H1 (cell line): Measurements from ENCODE around the gene ORMDL3. TPM values are rescaled to one million over a fixed set of nuclear protein-coding genes. Genes with fewer than 3 reads are reported as not detected.

Source experiments
- CTCF ChIA-PET: fragments of 300-600 bp; sonication (Branson Sonifier 250); formaldehyde crosslinking; loops from one replicate; lab custom pipeline; 2021; ENCODE audit not compliant: partially characterized antibody; lab: Charles Lee
- POLR2A ChIA-PET: fragments of 300-600 bp; sonication (Branson Sonifier 250); formaldehyde crosslinking; loops from one replicate; lab custom pipeline; 2021; ENCODE audit warnings: inconsistent platforms; ENCODE audit not compliant: partially characterized antibody; lab: Charles Lee
- DNase-seq, 2 experiments: peaks; one replicate each; pipeline versions ENCODE4 v3.0.0 to v3.0.0-alpha.2; 2010 to 2022; ENCODE audit warnings: low spot score in 2 of 2, low read depth in 1 of 2, mixed read lengths in 1 of 2
- FAIRE-seq: peaks from 2 replicates; lab custom pipeline; 2011; peaks lifted over from hg19 to GRCh38; lab: Jason Lieb, UNC
- H2AFZ ChIP-seq: 2 replicates; pipeline ENCODE4 v1.8.1; 2012; ENCODE audit warnings: low read length, inconsistent platforms
- H2AK5ac ChIP-seq: 2 replicates; pipeline ENCODE4 v1.6.1; 2013; ENCODE audit warnings: low read depth, low read length
- H2BK120ac ChIP-seq: replicated peaks from 2 replicates; pipeline ENCODE3; 2013; ENCODE audit warnings: low read depth, low read length, inconsistent platforms
- H2BK12ac ChIP-seq: 2 replicates; pipeline ENCODE4 v1.6.1; 2013; ENCODE audit warnings: low read depth, low read length
- H2BK15ac ChIP-seq: 2 replicates; pipeline ENCODE4 v1.6.1; 2013; ENCODE audit warnings: low read length
- H2BK20ac ChIP-seq: 2 replicates; pipeline ENCODE4 v1.6.1; 2013; ENCODE audit warnings: low read length
- H2BK5ac ChIP-seq: 2 replicates; pipeline ENCODE4 v1.6.1; 2013; ENCODE audit warnings: low read depth, low read length
- H3K14ac ChIP-seq: 2 replicates; pipeline ENCODE4 v1.6.1; 2013; ENCODE audit warnings: inconsistent platforms; ENCODE audit not compliant: insufficient read length
- H3K18ac ChIP-seq: 2 replicates; pipeline ENCODE4 v1.6.1; 2013; ENCODE audit warnings: low read length; ENCODE audit errors: extremely low read depth
- H3K23ac ChIP-seq: 2 replicates; pipeline ENCODE4 v1.6.1; 2013; ENCODE audit warnings: inconsistent platforms; ENCODE audit not compliant: insufficient read length
- H3K23me2 ChIP-seq: 2 replicates; pipeline ENCODE4 v1.6.1; 2013; ENCODE audit warnings: low read depth, low read length
- H3K27ac ChIP-seq: 2 replicates; pipeline ENCODE4 v1.6.1; 2011; ENCODE audit warnings: low read depth, low read length, inconsistent platforms
- H3K27me3 ChIP-seq, 4 experiments: replicated peaks in 1 of 4; 1 replicate in 1 of 4; 2 replicates in 3 of 4; pipeline versions ENCODE4 v1.6.1 to v1.8.1; 2011 to 2013; ENCODE audit warnings: low read length in 3 of 4, mild to moderate bottlenecking in 3 of 4, inconsistent platforms in 2 of 4, mixed read lengths in 2 of 4, moderate library complexity in 1 of 4; ENCODE audit not compliant: control insufficient read depth in 3 of 4, insufficient read depth in 3 of 4; ENCODE audit errors: extremely low read depth in 1 of 4
- H3K36me3 ChIP-seq, 4 experiments: 2 replicates each; pipeline versions ENCODE4 v1.6.1 to v1.8.1; 2011 to 2013; ENCODE audit warnings: mild to moderate bottlenecking in 4 of 4, low read length in 3 of 4, moderate library complexity in 2 of 4, control low read depth in 1 of 4, inconsistent platforms in 1 of 4; ENCODE audit not compliant: insufficient read depth in 4 of 4, control insufficient read depth in 2 of 4
- H3K4ac ChIP-seq: replicated peaks from 2 replicates; pipeline ENCODE3; 2013; ENCODE audit warnings: low read length, low read depth, mixed read lengths, inconsistent platforms; ENCODE audit not compliant: insufficient read length
- H3K4me1 ChIP-seq, 4 experiments: replicated peaks in 1 of 4; 1 replicate in 1 of 4; 2 replicates in 3 of 4; pipeline versions ENCODE4 v1.6.1 to v1.8.1; 2011 to 2013; ENCODE audit warnings: low read length in 3 of 4, inconsistent platforms in 2 of 4, mixed read lengths in 1 of 4; ENCODE audit not compliant: insufficient read depth in 4 of 4, control insufficient read depth in 3 of 4
- H3K4me2 ChIP-seq, 2 experiments: 2 replicates each; pipeline versions ENCODE4 v1.6.1 to v1.8.1; 2011 to 2013; ENCODE audit warnings: low read depth in 2 of 2, low read length in 2 of 2, control low read depth in 1 of 2, inconsistent platforms in 1 of 2, mild to moderate bottlenecking in 1 of 2; ENCODE audit not compliant: insufficient read depth in 1 of 2
- H3K4me3 ChIP-seq, 4 experiments: fragments of 200-600, 300-600 bp in 1 of 4; sonication (generic), shearing (Covaris generic), sonication (Bioruptor Twin) in 1 of 4; 2 replicates each; pipeline versions ENCODE4 v1.5.1 to v1.8.1; 2011 to 2016; ENCODE audit warnings: low read length in 4 of 4, low read depth in 3 of 4, control low read depth in 2 of 4, inconsistent platforms in 2 of 4, mild to moderate bottlenecking in 2 of 4, mixed read lengths in 1 of 4, moderate library complexity in 1 of 4; ENCODE audit not compliant: insufficient read depth in 2 of 4; ENCODE audit errors: extremely low read depth in 1 of 4
- H3K56ac ChIP-seq: replicated peaks from 2 replicates; pipeline ENCODE3; 2013; ENCODE audit warnings: low read depth, mild to moderate bottlenecking, mixed read lengths, low read length, inconsistent platforms; ENCODE audit not compliant: insufficient read length
- H3K79me1 ChIP-seq: 2 replicates; pipeline ENCODE4 v1.6.1; 2013; ENCODE audit warnings: low read depth, low read length, control low read depth
- H3K79me2 ChIP-seq, 2 experiments: 2 replicates each; pipeline versions ENCODE4 v1.6.1 to v1.8.1; 2012 to 2013; ENCODE audit warnings: low read length in 2 of 2, mild to moderate bottlenecking in 2 of 2, inconsistent platforms in 1 of 2; ENCODE audit not compliant: insufficient read depth in 2 of 2, control insufficient read depth in 1 of 2
- H3K9ac ChIP-seq, 4 experiments: replicated peaks in 1 of 4; 1 replicate in 1 of 4; 2 replicates in 3 of 4; pipeline versions ENCODE4 v1.6.1 to v1.8.1; 2011 to 2013; ENCODE audit warnings: low read depth in 3 of 4, low read length in 3 of 4, control low read depth in 2 of 4, mild to moderate bottlenecking in 2 of 4, moderate library complexity in 2 of 4, inconsistent platforms in 1 of 4; ENCODE audit errors: extremely low read depth in 1 of 4
- H3K9me3 ChIP-seq, 2 experiments: 2 replicates each; pipeline versions ENCODE4 v1.6.1 to v1.8.1; 2012 to 2013; ENCODE audit warnings: mild to moderate bottlenecking in 2 of 2, moderate library complexity in 2 of 2, control low read depth in 1 of 2, inconsistent platforms in 1 of 2, low read depth in 1 of 2, low read length in 1 of 2, mixed read lengths in 1 of 2; ENCODE audit not compliant: insufficient read depth in 2 of 2
- H4K20me1 ChIP-seq, 2 experiments: replicated peaks in 1 of 2; 2 replicates each; pipeline versions ENCODE3 to v1.8.1; 2011 to 2013; ENCODE audit warnings: inconsistent platforms in 2 of 2, low read length in 2 of 2, mild to moderate bottlenecking in 1 of 2; ENCODE audit not compliant: insufficient read depth in 2 of 2, control insufficient read depth in 1 of 2
- H4K5ac ChIP-seq: 2 replicates; pipeline ENCODE4 v1.6.1; 2013; ENCODE audit warnings: low read length, low read depth, mixed read lengths, inconsistent platforms; ENCODE audit not compliant: insufficient read length
- H4K8ac ChIP-seq: 2 replicates; pipeline ENCODE4 v1.8.0; 2013; ENCODE audit warnings: mild to moderate bottlenecking, moderate library complexity, low read length, inconsistent platforms; ENCODE audit not compliant: insufficient read depth; ENCODE audit errors: extremely low read depth
- H4K91ac ChIP-seq: replicated peaks from 2 replicates; pipeline ENCODE3; 2013; ENCODE audit warnings: low read length, mixed read lengths, inconsistent platforms; ENCODE audit not compliant: insufficient read length
- NRF1 ChIP-seq: IDR thresholded peaks from 2 replicates; pipeline ENCODE4 v1.6.1; 2011; ENCODE audit warnings: mild to moderate bottlenecking, low read depth, low read length, improper control_type of control experiment
- TAF1 ChIP-seq: IDR thresholded peaks from 2 replicates; pipeline ENCODE4 v1.6.1; 2011; ENCODE audit warnings: mild to moderate bottlenecking, low read depth, low read length
- TBP ChIP-seq: IDR thresholded peaks from 2 replicates; pipeline ENCODE4 v1.6.1; 2011; ENCODE audit warnings: low read depth, low read length, improper control_type of control experiment
- WGBS, 2 experiments: shearing (Covaris generic) in 1 of 2; methylation state at CpG; one replicate each; pipeline versions ENCODE4 v1.1.6 to v1.1.7; 2013 to 2015; ENCODE audit warnings: low lambda C conversion rate in 2 of 2, mixed read lengths in 2 of 2, inconsistent platforms in 1 of 2, low coverage in 1 of 2, missing lambda C conversion rate in 1 of 2; ENCODE audit not compliant: insufficient replicate concordance in 2 of 2, insufficient coverage in 1 of 2, insufficient read length in 1 of 2; ENCODE audit errors: extremely low coverage in 1 of 2, missing lambda C conversion rate in 1 of 2; 5-methylcytosine and 5-hydroxymethylcytosine counted together
- polyA plus RNA-seq, 7 experiments: library from polyadenylated mRNA; depleted of rRNA in 3 of 7; stranded (reverse) in 5 of 7; unstranded in 2 of 7; fragments of >200 nt in 5 of 7; fragments of 200-250 nt in 2 of 7; gene quantifications; 1 replicate in 5 of 7; 2 replicates in 1 of 7; 4 replicates in 1 of 7; pipeline versions ENCODE4 v1.2.1 to v1.2.3, GENCODE V29; 2011 to 2013; ENCODE audit warnings: missing spikeins in 2 of 7, mixed read lengths in 2 of 7
- total RNA-seq: library from RNA; stranded (reverse); fragmentation: NEBNext Ultra II Directional; extraction: Animal tissue kit (Norgen Biotek cat#: 25700); gene quantifications from 2 replicates; pipeline ENCODE4 v1.2.1, GENCODE V29; 2021

The ORMDL3 gene
- total and polyA plus RNA-seq, 2 of the 8 experiments (the other 6 are each of a cell fraction or from before 2014, with no cell fraction given): 50.4 to 108 TPM

DNA sequence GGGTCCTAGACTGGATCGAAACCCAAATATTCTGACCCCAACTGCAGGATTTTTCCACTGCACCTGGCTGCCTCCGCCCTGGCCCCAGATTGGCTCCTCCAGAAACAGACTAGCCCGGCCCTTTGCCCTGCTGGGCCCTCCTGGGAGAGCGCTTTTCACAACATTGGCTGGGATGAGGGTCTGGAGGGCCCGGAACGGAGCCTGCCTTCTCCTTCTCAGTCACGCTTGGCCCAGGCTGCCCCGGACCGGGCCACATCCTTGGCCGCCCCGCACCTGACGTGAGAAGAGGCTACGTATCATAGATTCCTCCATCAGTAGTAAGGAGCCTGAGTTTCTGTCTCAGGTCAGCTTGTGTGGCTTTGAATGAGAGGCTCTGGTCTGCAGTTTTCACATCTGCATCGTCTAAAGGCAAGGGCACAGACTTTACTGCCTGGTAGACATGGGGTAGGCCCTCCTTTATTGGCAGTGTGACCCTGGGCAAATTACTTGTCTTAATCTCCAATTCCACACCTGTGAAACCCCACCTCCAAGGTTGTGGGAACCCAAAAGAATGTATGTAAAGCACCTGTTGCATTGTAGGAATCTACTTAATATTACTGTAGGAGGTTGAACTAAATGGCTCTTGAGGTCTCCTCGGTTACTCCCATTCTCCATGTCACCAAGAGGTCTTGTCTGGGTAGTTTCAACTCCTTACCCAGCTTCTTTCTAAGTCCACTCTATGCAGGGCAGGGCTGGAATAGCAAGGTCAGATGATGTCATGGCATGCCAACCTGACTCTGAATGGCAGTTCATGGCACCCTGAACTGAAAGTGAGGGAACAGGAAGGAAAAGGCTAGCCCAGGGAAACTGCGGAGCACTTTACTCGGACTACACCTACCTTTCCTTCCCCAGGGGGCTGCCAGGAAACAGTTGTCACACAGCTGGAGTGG lies 792 bp upstream of the ORMDL3 start:
- Histone ChIP-seq H3K4ac (no peak overlapping the region), H3K27me3 (no peaks in the 10 kb centered on the region), H3K18ac (no peak overlapping the region; the same call in 1 of the 2 replicates), H3K23ac (no peak overlapping the region), H2BK5ac (no peak overlapping the region; the same call in 1 of the 2 replicates)
- FAIRE-seq: no peak
- TF ChIP-seq TAF1 (peak; percentile 9; the same call in 1 of the 2 replicates), NRF1 (no peak), TBP (peak; percentile 29; the same call in 1 of the 2 replicates)
- TF ChIP-seq, all 59 proteins: peak for 2
- Histone ChIP-seq H3K36me3 (peaks cover 2 to 8% (median 5%) of the 10 kb centered on the region in 4 experiments; a peak in 7 of 8 replicates), H3K4me1 (peaks cover 9 to 26% (median 14%) of the 10 kb centered on the region in 4 experiments), H3K23me2 (peaks cover 8% of the 10 kb centered on the region; the same call in 1 of the 2 replicates), H4K20me1 (peaks cover 18 to 19% of the 10 kb centered on the region in 2 experiments), H2BK12ac (no peak overlapping the region; the same call in 1 of the 2 replicates), H3K9ac (peak overlapping the region; percentile 45 to 73 (median 56)), H3K27ac (peak overlapping the region; percentile 64; the same call in 1 of the 2 replicates), H3K14ac (no peak overlapping the region), H2BK15ac (no peak overlapping the region; the same call in 1 of the 2 replicates), H2AFZ (peak overlapping the region; percentile 89), H3K4me2 (peak overlapping the region; percentile 64 to 82), H4K91ac (peak overlapping the region; percentile 57), H3K4me3 (peak overlapping the region; percentile 54 to 94 (median 84)), H4K8ac (no peak overlapping the region; the same call in 1 of the 2 replicates), H3K79me2 (peaks cover 0 to 30% of the 10 kb centered on the region in 2 experiments; a peak in 2 of 4 replicates), H2BK120ac (no peak overlapping the region), H2BK20ac (no peak overlapping the region), H3K9me3 (no peaks in the 10 kb centered on the region), H4K5ac (peak overlapping the region; percentile 68), H3K79me1 (peaks cover 13% of the 10 kb centered on the region), H3K56ac (peak overlapping the region; percentile 50), H2AK5ac (no peak overlapping the region)
- CTCF ChIA-PET: interaction anchor here (0.6 to 1.3 kb wide), 4 partner anchors 10 to 25 kb away, joined by 3 to 5 read pairs (median 4); partner anchors contain the start of gene GSDMB
- POLR2A ChIA-PET: interaction anchor here (1.0 to 2.8 kb wide), 4 partner anchors 10 to 348 kb away, joined by 3 to 10 read pairs (median 5); no protein-coding TSS in a partner anchor
- peak in 1 of 2 experiments; percentile 81 for DNase-seq
- 37% methylated on average over 17 of the region's 17 CpGs; no CpG with 5 or more reads in 1 of the 2 experiments for WGBS, 2 experiments
